Kidney (tissue), 14 donors: Measurements from ENCODE around the gene ZKSCAN3. TPM values are rescaled to one million over a fixed set of nuclear protein-coding genes. Genes with fewer than 3 reads are reported as not detected.

Source experiments
- DNase-seq, 5 donors: peaks; one replicate each; pipeline ENCODE4 v3.0.0-alpha.2; 2013 to 2020
- FAIRE-seq: peaks from 2 replicates; lab custom pipeline; 2012; peaks lifted over from hg19 to GRCh38; lab: Jason Lieb, UNC
- H3K27ac ChIP-seq, 2 donors: one replicate each; pipeline ENCODE4 v1.7.0; 2013; ENCODE audit warnings: low read depth in 2 of 2, low read length in 2 of 2, inconsistent platforms in 1 of 2
- H3K27me3 ChIP-seq: one replicate; pipeline ENCODE4 v1.7.1; 2013; ENCODE audit warnings: low read length, inconsistent platforms; ENCODE audit not compliant: control insufficient read depth, insufficient read depth
- H3K36me3 ChIP-seq, 3 donors: one replicate each; pipeline versions ENCODE4 v1.7.0 to v1.7.1; 2013; ENCODE audit warnings: low read length in 3 of 3, control low read depth in 1 of 3, inconsistent platforms in 1 of 3; ENCODE audit not compliant: insufficient read depth in 3 of 3, control insufficient read depth in 2 of 3
- H3K4me1 ChIP-seq, 3 donors: one replicate each; pipeline versions ENCODE4 v1.7.0 to v1.7.1; 2013; ENCODE audit warnings: low read length in 3 of 3, inconsistent platforms in 1 of 3, low read depth in 1 of 3; ENCODE audit not compliant: control insufficient read depth in 2 of 3, insufficient read depth in 2 of 3
- H3K4me3 ChIP-seq, 3 donors: one replicate each; pipeline versions ENCODE4 v1.7.0 to v1.8.1; 2013; ENCODE audit warnings: low read length in 3 of 3, control low read depth in 1 of 3, inconsistent platforms in 1 of 3
- H3K9ac ChIP-seq, 3 donors: one replicate each; pipeline versions ENCODE4 v1.7.0 to v1.7.1; 2013; ENCODE audit warnings: low read length in 3 of 3, control low read depth in 1 of 3, inconsistent platforms in 1 of 3
- H3K9me3 ChIP-seq, 3 donors: one replicate each; pipeline versions ENCODE4 v1.7.0 to v1.7.1; 2013; ENCODE audit warnings: low read length in 3 of 3, control low read depth in 1 of 3, inconsistent platforms in 1 of 3; ENCODE audit not compliant: control insufficient read depth in 2 of 3, insufficient read depth in 1 of 3
- CTCF ChIP-seq: IDR thresholded peaks from 3 replicates; pipeline ENCODE4 v1.5.1; 2012; ENCODE audit warnings: mild to moderate bottlenecking, moderate library complexity, borderline replicate concordance; ENCODE audit not compliant: insufficient read depth; ENCODE audit errors: extremely low read depth
- intact Hi-C: fragments of 100-400 bp; cut with DNase I; formaldehyde crosslinking; loops from one replicate; pipeline ENCODE4 v1.11.1; 2022
- polyA plus RNA-seq: library from polyadenylated mRNA; stranded (reverse); fragments of 350-450 nt; fragmentation: Illumina TruSeq; extraction: RNeasy Lipid Tissue Mini Kit (QIAGEN cat#74804); gene quantifications from one replicate; pipeline ENCODE4 v1.2.3, GENCODE V29; 2014; ENCODE audit warnings: low read depth, low replicate concordance; ENCODE audit not compliant: insufficient read depth
- total RNA-seq: library from RNA; stranded (reverse); fragmentation: NEBNext Ultra II Directional; extraction: Animal tissue kit (Norgen Biotek cat#: 25700); gene quantifications from one replicate; pipeline ENCODE4 v1.2.1, GENCODE V29; 2021
- donor health status: control.
- donor health status: control.
- donor health status: control.
- donor health status: control.
- donor health status: control.
- donor health status: DM: yes; HTN: yes; CAD: no.
- donor health status: Normal renal cell carcinoma (clear cell type).

Gene ZKSCAN3
- total and polyA plus RNA-seq, 2 donors from 2014 or later: 3.5 to 8.3 TPM

DNA sequence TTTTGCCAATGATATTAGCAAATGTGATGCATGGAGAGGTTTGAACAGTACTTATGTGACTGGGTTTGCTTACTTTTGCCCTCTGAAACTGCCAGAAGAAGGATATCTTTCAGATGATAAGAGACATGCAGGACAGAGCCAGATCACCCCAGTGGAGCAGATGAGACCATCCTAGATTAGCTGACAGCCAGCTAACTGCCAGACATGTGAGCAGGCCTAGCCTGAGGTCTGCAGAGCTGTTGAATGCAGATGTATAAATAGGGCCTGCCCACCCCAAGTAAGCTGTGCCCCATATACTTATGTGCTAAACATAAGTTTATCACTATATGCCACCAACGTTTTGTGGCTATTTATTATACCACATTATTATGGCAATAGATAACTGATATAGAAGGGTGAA is 19.7 kb upstream of the ZKSCAN3 start:
- Histone ChIP-seq H3K4me1 (no peaks in the 10 kb centered on the region), H3K9me3 (peaks cover 8 to 22% (median 16%) of the 10 kb centered on the region in 3 donors), H3K9ac (no peak overlapping the region), H3K4me3 (no peak overlapping the region), H3K27ac (no peak overlapping the region), H3K36me3 (peaks cover 10 to 21% (median 15%) of the 10 kb centered on the region in 3 donors), H3K27me3 (no peaks in the 10 kb centered on the region)
- DNase-seq: no peak
- FAIRE-seq: no peak
- intact Hi-C loops: no loop called here
- TF ChIP-seq CTCF: no peak

GRCh38 chr6:28333047-28333446 is 16.7 kb upstream of the ZKSCAN3 start:
- DNase-seq (no peak), FAIRE-seq (no peak)
- Histone ChIP-seq H3K9ac (no peak overlapping the region), H3K27me3 (no peaks in the 10 kb centered on the region), H3K9me3 (peaks cover 0 to 2% (median 0%) of the 10 kb centered on the region in 3 donors), H3K27ac (no peak overlapping the region), H3K36me3 (no peaks in the 10 kb centered on the region), H3K4me3 (no peak overlapping the region), H3K4me1 (peaks cover 0 to 7% (median 7%) of the 10 kb centered on the region in 3 donors)
- TF ChIP-seq CTCF: no peak
- intact Hi-C loops: no loop called here

GRCh38 chr6:28333599-28334018 is 16.1 kb upstream of the ZKSCAN3 start:
- Histone ChIP-seq H3K27me3 (no peaks in the 10 kb centered on the region), H3K9me3 (peaks cover 0 to 2% (median 0%) of the 10 kb centered on the region in 3 donors), H3K9ac (no peak overlapping the region), H3K4me3 (no peak overlapping the region), H3K27ac (no peak overlapping the region), H3K4me1 (peaks cover 0 to 7% (median 7%) of the 10 kb centered on the region in 3 donors), H3K36me3 (no peaks in the 10 kb centered on the region)
- TF ChIP-seq CTCF: no peak
- intact Hi-C loops: no loop called here
- no peak for FAIRE-seq
- no peak for DNase-seq
